Transverse colon (tissue), 3 donors: ENCODE data around the gene TSPAN3.

Experiments used
- POLR2A ChIP-seq: fragments of 450-650 bp; IDR thresholded peaks from one replicate; pipeline ENCODE4 v1.6.1; 2016; ENCODE audit warnings: antibody characterized with exemption, mild to moderate bottlenecking, moderate library complexity
- TF ChIP-seq, protein P1 (sequence below), 5 experiments: fragments of 200-600 bp in 3 of 5; fragments of 450-650 bp in 2 of 5; sonication (generic) in 3 of 5; IDR thresholded peaks; 1 replicate in 2 of 5; 2 replicates in 3 of 5; pipeline ENCODE4 v1.5.1; 2016 to 2017; ENCODE audit warnings: antibody characterized with exemption in 5 of 5, inconsistent platforms in 3 of 5, mild to moderate bottlenecking in 2 of 5, moderate library complexity in 1 of 5

DNA sequence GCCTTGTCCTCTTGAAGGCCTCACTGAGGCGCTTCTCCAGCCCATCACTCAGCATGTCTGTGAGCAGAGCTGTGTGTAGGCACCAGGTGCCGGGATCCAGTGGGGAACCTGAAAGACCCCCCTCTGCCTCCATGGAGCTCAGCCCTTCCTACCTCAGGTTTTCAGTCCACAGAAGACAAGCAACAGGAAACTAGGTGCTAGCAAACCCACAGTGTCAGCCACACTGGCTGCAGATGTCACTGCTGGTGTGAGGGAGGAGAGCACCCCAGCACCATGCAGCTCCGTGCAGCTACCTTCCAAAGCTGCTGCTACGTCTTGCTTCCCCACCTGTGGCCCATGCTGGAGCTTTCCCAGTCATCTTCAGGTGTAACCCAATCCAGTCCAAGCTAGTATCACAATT lies 58.0 kb downstream of the TSPAN3 start:
- TF ChIP-seq POLR2A: no peak
- TF ChIP-seq, protein P1, sequence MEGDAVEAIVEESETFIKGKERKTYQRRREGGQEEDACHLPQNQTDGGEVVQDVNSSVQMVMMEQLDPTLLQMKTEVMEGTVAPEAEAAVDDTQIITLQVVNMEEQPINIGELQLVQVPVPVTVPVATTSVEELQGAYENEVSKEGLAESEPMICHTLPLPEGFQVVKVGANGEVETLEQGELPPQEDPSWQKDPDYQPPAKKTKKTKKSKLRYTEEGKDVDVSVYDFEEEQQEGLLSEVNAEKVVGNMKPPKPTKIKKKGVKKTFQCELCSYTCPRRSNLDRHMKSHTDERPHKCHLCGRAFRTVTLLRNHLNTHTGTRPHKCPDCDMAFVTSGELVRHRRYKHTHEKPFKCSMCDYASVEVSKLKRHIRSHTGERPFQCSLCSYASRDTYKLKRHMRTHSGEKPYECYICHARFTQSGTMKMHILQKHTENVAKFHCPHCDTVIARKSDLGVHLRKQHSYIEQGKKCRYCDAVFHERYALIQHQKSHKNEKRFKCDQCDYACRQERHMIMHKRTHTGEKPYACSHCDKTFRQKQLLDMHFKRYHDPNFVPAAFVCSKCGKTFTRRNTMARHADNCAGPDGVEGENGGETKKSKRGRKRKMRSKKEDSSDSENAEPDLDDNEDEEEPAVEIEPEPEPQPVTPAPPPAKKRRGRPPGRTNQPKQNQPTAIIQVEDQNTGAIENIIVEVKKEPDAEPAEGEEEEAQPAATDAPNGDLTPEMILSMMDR (IDR thresholded peaks at IDR 0.05): no peak
